GM03348 (cell line): ENCODE measurements around the gene MFSD1.
A peak's percentile ranks its signal among the peaks of the same experiment; 100 is the strongest.

Experiments used
- DNase-seq: peaks from one replicate; pipeline ENCODE4 v3.0.0; 2012; ENCODE audit warnings: low spot score

Gene MFSD1

GRCh38 chr3:158819282-158819681 lies 17.4 kb downstream of the MFSD1 start:
- DNase-seq = no peak

DNA sequence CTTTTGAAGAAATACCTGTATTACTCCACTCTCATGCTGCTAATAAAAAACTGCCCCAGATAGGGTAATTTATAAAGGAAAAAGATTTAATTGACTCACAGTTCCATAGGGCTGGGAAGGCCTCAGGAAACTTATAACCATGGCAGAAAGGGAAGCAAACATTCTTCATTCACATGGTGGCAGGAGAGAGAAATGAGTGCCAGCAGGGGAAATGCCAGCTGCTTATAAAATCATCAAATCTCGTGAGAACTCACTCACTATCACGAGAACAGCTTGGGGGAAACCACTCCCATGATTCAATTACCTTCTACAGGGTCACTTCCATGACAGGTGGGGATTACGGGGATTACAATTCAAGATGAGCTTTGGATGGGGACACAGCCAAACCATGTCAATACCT lies 18.7 kb downstream of the MFSD1 start:
- no peak for DNase-seq

- DNase-seq = no peak
Measured at GRCh38 chr3:158821847-158822246, 20.0 kb downstream of the MFSD1 start.

GRCh38 chr3:158823426-158823825 lies 21.6 kb downstream of the MFSD1 start:
- no peak for DNase-seq

DNA sequence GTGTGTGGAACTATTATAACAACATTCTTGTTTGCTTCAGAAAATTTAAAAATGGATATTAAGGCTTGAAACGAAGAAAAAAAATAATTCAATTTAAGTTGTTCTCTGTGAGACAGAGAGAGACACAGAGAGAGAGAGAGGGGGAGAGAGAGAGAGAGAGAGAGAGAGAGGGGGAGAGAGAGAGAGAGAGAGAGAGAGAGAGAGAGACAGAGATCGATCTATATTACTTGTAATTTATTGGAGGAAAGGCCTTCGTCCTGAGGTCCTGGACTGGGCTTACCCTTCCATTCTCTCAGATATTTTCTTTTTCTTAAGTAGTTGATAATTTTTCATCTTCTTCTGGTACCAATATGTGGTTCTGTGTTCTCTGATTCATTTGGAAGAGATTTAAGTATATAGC lies 25.9 kb downstream of the MFSD1 start:
- DNase-seq = no peak

DNA sequence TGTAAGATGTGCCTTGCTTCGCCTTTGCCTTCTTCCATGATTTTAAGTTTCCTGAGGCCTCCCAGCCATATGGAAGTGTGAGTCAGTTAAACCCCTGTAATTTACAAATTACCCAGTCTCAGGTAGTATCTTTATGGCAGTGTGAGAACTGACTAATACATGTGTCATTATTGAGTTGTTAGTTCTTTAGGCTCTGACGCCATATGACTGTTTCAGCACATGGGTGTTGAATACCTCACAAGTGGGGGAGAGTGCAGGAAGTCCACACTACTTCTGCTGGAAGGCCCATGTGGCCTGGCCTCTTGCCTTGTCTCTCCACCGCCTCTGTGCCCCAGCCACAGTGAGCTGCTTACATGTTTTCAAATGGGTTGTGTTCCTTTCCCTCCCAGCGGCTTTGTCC lies 28.5 kb downstream of the MFSD1 start:
- no peak for DNase-seq

- DNase-seq = no peak
Measured at GRCh38 chr3:158831861-158832260, 30.0 kb downstream of the MFSD1 start.

DNA sequence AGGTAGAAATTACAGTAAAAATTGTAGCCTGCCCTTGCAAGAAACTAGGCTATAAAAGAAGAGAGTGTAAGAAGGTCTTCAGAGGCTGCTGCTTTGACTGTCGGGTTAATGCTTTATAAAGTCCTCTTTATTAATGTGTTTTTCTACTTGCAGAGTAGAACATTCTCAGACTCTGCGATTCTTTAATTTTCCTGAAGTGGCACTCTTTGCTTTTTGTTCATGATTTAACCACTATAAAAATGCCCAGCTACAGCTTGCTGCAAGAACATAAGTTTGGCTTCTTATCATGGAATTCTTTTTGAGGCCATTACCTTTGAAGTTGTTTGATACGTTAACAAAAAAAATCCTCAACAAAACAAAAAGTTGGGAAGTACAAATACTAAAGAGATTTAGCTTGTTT lies 33.8 kb downstream of the MFSD1 start:
- no peak for DNase-seq

- DNase-seq = no peak
Measured at GRCh38 chr3:158836312-158836711, 34.5 kb downstream of the MFSD1 start.

DNA sequence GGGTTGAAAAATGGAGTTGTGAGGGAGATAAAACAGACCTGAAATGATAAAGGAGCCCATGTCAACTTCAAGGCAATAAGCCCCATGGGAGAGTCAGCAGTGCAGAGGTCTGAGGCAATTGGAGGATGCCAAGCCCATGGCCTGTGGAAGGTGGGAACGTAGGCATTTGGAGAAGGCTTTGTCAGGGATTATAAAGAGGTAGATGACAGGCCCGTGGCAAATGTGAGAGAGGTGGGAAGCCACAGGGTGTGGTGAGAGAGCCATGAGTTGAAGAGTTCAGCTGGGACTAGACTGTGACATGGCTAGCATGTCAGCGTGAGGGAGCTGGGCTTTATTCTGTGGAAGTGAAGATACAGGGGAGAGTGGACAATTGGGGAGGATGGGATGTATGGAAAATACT lies 35.4 kb downstream of the MFSD1 start:
- DNase-seq = no peak

DNA sequence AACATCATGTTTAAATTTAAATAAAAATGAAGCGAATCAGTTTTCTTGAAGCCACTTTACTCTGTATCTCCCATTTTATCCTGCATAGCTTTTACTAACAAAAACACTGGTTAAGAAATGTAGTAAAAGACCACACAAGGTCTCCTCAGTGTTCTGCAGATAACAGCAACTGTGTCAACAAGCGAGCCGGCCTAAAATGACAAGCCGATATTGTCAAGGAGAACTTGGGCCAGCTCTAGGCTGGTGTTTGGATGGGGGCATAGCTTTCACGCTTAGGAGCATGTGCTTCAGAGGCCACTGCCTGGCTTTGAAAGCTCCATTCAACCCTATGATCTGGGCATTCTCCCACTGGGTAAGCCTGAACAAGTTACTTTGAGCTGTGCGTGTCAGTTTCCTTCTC lies 38.1 kb downstream of the MFSD1 start:
- DNase-seq = no peak

- no peak for DNase-seq
Measured at GRCh38 chr3:158841387-158841786, 39.5 kb downstream of the MFSD1 start.

GRCh38 chr3:158842976-158843375 lies 41.1 kb downstream of the MFSD1 start:
- no peak for DNase-seq

DNA sequence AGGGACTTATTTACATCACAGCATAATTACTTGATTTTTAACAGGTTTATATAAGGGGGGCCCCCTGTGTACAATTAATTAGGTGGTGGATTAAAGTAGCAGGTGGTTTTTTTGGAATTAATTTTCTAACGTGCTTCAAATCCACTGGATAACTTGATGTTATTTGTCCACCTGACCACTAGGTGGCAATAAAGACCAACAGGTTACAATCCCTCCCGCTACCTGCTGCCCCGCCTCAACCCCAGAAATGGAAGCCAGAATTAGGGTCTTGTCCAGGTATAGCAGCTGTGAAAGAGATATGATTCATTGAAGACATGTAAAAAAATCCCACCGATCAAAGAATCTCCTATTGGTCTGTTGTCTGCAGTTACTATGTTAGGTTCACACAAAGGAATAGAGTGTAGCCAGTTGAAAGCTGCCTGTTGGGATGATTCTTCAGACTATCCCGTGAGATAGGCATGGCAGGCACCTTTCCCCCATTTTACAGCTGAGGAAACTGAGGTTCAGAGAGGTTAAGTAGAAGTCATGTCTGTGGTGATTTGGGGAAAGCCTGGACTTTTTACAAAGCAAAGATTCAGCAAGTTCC lies 44.0 kb downstream of the MFSD1 start:
- DNase-seq = peak; percentile 56

DNA sequence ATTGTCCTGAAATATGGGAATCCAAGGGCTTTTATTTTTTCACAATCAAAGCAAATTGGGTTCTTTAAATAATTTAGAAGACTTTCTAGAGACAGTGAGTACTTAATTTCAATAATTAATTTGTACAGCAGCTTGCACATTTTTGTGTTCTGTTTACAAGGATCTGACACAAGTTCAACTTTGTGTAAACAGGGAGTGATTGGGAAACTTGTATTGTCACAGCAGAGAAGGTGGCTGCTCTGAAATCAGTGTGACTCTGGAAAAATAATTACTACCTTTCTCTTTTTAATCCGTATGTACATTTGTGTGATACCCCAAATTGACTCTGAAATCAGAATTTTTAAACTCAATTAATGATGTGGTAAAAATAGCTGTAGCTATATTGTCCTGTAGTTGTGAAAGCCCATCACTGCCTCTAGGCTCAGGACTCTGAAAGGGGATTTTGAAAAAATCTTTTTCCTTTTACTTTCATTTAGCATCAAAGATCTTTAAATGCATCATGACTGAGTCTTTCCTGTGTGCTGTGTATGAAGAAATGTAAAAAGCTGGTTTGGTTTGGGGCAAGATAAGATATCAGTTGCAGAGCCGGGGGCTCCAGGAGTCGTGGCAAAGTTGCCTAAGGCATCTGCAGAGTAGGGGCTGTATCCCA lies 45.1 kb downstream of the MFSD1 start:
- DNase-seq = no peak

DNA sequence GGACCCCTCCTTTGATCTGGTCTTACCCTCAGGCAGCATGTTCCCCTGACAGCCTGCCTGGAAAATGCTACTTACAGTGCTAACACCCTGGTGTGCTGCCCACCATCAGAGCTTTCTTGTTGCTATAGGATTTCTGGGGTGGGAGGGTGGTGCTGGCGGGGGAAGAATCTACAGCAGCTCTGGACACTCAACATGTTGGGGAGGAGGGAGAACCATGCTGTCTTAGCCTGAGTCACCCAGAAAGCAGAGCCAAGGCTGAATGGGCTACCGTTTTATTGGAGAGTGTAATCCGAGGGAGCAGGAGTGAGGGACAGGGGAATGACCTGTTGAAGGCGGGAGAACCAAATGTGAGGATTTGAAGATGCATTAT lies 45.6 kb downstream of the MFSD1 start:
- no peak for DNase-seq

- no peak for DNase-seq
Measured at GRCh38 chr3:158847885-158848284, 46.0 kb downstream of the MFSD1 start.

DNA sequence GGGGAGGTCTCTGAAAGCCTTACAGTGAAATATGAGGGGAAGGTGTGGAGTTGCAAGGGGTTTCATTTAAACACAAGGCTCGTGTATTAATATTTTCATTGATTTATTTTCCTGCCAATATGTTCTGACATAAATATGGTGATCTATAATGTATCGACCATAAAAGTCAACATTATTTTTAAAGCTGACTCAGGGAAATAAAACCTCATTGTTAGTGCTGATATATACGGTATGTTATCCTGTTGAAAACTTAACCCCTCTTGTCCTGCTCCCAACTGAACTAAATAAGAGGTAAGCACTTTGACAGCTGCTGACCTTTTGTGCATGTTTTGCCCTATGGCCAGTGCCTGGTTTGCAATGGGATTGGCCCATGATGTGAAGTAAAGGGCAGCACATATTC lies 47.9 kb downstream of the MFSD1 start:
- DNase-seq = no peak

DNA sequence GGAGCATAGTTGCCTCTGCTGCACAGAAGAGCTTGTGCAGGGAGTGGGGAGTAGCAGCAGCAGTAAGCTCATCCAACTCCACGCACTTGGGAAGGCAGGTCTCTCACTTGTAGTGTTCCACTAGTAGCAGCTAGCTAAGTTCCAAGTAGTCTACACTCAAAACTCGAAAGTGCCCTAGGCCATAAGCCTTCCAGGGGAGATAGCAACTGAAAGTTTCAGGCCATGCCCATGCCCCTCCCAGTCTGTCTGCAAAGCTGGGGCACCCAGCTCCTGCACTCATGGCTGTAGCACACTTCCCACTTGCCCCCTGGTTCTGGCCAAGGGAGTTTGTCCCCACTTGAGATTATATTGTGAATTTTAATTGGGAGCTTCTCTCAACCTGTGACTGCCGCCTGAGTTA lies 57.5 kb downstream of the MFSD1 start:
- no peak for DNase-seq

GRCh38 chr3:158863247-158863646 lies 61.4 kb downstream of the MFSD1 start:
- DNase-seq = no peak

DNA sequence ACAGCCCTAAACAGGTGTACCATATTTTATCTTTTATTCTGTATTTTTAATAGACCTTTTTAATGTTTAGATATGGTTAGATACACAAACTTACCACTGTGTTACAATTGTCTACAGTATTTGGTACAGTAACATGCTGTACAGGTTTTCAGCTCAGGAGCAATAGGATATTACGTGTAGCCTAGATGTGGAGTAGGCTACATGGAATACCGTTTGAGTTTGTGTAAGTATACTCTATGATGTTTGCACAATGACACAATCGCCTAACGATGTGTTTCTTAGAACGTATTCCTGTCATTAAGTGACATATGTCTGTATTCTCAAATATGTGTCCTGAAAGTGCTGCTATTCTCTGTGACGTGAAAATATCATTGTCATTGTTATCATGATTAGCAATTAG lies 62.6 kb downstream of the MFSD1 start:
- DNase-seq = no peak

GRCh38 chr3:158875700-158876099 lies 73.8 kb downstream of the MFSD1 start:
- DNase-seq = no peak
